Retina (tissue), 1 donor: ENCODE data around the gene MBOAT2.
A peak's percentile ranks its signal among the peaks of the same experiment; 100 is the strongest.

ENCODE experiments used
- DNase-seq: peaks from one replicate; pipeline ENCODE4 v3.0.0-alpha.2; 2016

MBOAT2 gene

DNA sequence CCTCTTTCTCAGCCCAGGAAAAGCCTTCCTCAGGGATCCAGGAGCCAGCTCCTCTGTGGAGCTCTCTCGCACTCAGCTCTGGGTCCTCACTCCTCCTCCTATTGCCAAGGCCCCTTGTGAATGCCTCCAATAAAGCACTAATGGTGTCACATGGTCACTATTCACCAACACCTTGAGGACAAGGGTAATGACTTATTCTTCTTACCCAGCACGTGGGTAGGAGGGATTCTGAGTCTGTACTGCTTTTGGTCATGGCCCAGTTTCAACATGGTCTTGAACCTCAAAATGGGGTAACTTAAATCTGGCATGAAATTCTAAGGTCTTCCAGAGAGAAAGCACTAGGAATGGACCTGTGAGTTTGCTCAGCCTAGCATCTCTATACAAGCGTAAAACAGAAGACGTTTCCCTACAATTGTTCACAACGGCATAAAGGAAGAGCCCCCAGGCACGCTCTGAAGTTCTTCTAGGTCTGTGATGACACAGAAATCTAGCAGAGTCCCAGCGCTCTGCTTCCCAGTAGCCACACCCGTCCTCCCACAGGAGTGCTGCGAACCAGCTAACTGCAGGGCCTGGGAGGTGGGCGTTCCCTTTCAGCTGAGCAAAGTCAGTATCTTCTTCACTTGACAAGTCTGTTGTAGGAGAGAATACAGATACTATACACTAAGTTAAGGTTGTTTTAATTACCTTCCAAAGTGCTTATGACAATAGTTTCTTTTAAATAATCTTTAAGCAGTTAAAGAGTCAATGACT is 151.5 kb downstream of the MBOAT2 start:
- no peak for DNase-seq

- no peak for DNase-seq
Measured at GRCh38 chr2:8850845-8851487, 152.5 kb downstream of the MBOAT2 start.

DNA sequence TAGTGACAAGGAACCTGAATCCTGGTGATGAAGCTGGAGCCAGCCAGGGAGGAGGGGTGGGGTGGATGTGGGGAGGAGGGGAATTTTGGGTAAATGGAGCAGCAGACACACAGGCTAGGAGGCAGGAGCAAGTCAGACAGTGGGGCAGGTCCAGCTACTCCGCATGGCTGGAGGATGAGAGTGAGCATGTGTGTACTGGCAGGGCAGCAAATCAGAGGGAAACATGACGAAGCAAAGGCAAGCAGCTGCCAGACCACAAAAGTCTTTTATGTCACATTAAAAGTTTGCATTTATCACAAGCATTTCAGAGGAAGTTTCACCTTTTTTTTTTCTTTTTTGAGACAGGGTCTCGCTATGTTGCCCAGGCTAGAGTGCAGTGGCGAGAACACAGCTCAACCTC is 154.2 kb downstream of the MBOAT2 start:
- DNase-seq = no peak

DNA sequence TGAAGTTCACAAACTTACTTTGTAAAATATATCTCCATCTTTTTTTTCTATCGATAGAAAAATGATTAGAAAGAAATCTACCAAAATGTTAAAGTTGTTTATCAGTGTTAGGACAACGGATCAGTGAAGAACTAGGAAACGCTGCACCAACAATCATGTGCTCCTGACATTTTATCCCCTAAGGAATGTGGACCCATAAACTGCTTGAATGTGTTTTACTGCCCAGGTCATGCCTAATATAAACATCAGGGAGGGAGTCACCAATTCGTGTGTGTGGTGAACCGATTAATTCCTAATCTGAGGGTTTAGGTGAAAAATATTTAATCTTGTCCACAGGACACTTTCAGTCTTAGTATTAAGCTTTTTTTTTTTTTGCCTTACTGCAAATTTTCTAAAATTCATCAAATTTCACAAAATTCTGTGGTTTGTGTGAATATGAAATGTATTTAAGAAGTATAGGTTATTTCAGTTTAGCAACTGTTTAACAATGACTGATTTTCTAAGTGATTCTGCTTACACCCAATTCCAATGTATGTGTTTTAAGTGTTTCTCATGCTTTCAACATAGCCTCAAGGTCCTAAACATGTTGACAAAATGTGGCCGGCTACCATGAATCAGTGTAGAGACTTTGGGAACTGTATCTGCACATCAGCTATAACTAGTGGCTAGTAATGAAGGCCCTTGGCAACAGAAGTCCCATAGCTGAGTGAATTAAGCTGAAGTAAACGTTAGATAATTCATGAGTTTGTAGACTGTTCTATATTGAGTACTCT is 155.0 kb downstream of the MBOAT2 start:
- DNase-seq = no peak

- DNase-seq = no peak
Measured at GRCh38 chr2:8847400-8847799, 156.1 kb downstream of the MBOAT2 start.

- DNase-seq = no peak
Measured at GRCh38 chr2:8841932-8842331, 161.6 kb downstream of the MBOAT2 start.

- DNase-seq = no peak
Measured at GRCh38 chr2:8840475-8841091, 162.9 kb downstream of the MBOAT2 start.

- no peak for DNase-seq
Measured at GRCh38 chr2:8839189-8839965, 164.1 kb downstream of the MBOAT2 start.

GRCh38 chr2:8837795-8838140 is 165.7 kb downstream of the MBOAT2 start:
- DNase-seq = no peak

DNA sequence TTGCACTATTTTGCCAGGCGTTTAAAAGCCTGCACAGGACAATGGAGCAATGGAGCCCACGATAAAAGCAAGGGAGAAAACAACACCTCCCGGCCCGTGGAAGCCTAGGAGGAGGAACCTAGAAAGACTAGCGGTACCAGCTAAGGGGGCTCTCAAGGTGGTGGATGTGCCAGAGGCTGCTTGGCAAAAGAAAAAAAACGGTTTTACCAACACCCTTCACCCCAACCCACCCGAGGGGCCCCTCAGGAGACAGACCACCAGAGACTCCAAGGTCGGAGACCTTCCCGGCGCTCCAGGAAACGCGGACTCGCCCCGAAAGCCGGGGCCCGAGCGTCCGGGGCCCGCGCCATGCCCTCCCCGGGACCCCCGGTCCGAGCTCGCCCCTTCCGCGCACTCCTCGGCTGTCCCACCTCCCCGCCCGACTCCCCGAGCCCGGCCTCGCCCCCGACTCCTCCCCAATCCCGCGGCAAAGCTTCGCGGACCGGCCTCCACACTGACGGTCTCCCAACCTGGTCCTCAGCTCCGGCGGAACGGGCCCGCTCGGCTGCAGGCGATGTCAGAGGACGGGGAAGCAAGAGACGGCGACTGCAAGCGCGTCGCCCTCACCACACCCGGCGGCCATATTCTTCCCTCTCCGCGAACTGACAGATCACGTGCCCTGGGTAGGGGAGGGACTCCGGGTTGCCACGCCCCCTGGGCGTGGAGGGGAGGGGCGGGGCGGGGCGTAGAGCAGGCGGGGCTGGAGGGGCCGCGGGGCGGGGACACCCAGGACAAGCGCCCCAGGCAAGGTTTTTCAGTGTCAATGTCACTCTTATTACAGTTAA is 166.3 kb downstream of the MBOAT2 start, which contains the start of gene KIDINS220:
KIDINS220 (minus strand) TSS at position 643 of the 824 bp plus-strand sequence. CDS start 10,520 bp downstream, outside the sequence.
- DNase-seq = peak; percentile 82

GRCh38 chr2:8835279-8835678 is 168.2 kb downstream of the MBOAT2 start:
- DNase-seq = no peak

DNA sequence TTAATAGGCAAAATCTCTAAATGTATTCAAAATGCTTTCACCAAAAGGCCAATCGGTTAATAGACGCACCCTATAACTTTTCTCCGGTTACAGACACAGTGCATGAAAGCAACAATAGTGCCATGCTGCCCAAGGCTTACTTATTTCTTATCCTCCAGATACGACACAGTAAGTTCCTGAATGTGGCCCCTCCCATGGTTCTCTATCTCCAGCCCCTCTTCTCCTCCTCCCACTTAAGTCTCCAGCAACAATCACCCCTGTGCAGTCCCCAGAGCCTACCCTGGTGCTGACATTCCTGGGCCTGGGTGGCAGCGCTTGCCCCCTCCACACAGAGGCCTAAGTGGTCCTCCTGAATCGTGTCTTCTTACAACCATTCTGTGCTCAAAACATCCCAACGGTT is 169.6 kb downstream of the MBOAT2 start:
- no peak for DNase-seq

- no peak for DNase-seq
Measured at GRCh38 chr2:8831516-8831915, 172.0 kb downstream of the MBOAT2 start.

- no peak for DNase-seq
Measured at GRCh38 chr2:8827729-8828128, 175.8 kb downstream of the MBOAT2 start.

DNA sequence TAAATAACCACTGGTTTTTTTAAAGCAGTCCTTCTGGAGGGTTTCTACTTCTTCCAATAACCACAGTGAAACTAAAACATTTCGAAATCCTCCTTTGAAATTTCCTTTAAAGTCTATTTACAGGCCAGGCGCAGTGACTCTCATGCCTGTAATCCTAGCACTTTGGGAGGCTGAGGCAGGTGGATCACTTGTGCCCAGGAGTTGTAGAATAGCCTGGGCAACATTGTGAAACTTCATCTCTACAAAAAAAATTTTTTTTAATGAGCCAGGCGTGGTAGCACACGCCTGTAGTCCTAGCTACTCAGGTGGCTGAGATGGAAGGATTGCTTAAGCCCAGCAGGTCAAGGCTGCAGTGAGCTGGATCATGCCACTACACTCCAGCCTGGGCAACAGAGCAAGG is 181.3 kb downstream of the MBOAT2 start:
- no peak for DNase-seq

GRCh38 chr2:8821276-8822217 is 181.9 kb downstream of the MBOAT2 start:
- DNase-seq = no peak

DNA sequence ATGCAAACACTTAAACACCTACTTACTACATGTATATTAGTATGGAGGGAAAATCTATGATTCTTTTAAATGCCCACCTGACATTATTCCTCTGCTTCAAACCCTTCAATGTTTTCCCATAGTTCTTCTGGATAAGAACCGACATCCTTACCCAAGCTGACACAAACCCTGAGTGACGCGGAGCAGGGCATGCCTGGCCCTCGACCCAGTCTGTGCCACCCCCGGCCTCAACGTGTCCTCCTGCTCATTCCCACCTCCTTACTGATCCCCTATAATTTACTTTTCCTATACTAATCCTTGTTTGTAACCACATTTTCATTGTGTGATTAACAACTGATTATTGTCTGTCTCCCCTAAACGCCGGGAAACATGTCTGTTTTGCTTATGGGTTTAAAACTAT is 183.5 kb downstream of the MBOAT2 start:
- no peak for DNase-seq

GRCh38 chr2:8819194-8819593 is 184.3 kb downstream of the MBOAT2 start:
- no peak for DNase-seq

DNA sequence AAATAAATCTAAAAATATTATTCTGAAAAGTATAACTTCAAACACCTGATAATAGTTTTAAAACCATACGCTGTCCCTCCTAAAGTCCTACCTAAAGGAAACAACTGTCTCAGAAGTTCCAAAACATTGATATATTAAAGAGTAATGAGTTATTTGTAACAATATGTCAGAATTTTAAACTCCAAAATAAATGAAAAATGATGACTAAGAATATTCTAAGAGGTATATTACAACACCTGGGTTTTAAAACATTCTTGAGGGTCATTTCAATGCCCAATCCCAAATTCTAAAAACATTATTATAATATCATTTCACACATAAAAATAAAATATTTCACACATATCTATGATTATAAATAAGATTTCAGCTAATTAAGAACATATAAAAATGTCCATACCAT is 186.3 kb downstream of the MBOAT2 start:
- DNase-seq = no peak
